HepG2 (cell line): ENCODE results near the gene NT5DC1. TPM values are rescaled to one million over a fixed set of nuclear protein-coding genes. Genes with fewer than 3 reads are reported as not detected.

Source experiments
- ELF3 ChIP-seq: IDR thresholded peaks from 2 replicates; pipeline ENCODE4 v1.6.1; 2016; ENCODE audit warnings: missing genetic modification reagents, missing compliant biosample characterization
- EP300 ChIP-seq, 3 experiments: sonication (generic) in 1 of 3; formaldehyde crosslinking in 1 of 3; IDR thresholded peaks; 2 replicates each; pipeline versions ENCODE4 v1.5.1 to v1.6.1; 2011 to 2020; ENCODE audit warnings: low read depth in 2 of 3, low read length in 2 of 3, borderline replicate concordance in 1 of 3, improper control_type of control experiment in 1 of 3, mild to moderate bottlenecking in 1 of 3, missing genetic modification reagents in 1 of 3, moderate library complexity in 1 of 3
- FOSL2 ChIP-seq: sonication (generic); formaldehyde crosslinking; IDR thresholded peaks from 2 replicates; pipeline ENCODE4 v1.4.0; 2020; ENCODE audit warnings: missing genetic modification reagents
- FOXA3 ChIP-seq: IDR thresholded peaks from 2 replicates; pipeline ENCODE4 v1.6.1; 2016; ENCODE audit warnings: missing genetic modification reagents, missing compliant biosample characterization
- FOXK1 ChIP-seq: sonication (generic); formaldehyde crosslinking; IDR thresholded peaks from 2 replicates; pipeline ENCODE4 v1.4.0; 2020; ENCODE audit warnings: low read depth, missing genetic modification reagents, borderline replicate concordance
- FOXP1 ChIP-seq, 2 experiments: fragments of 450-650 bp in 1 of 2; IDR thresholded peaks; 2 replicates each; pipeline ENCODE4 v1.6.1; 2017 to 2018; ENCODE audit warnings: antibody characterized with exemption in 1 of 2
- HMG20B ChIP-seq: conservative IDR thresholded peaks from 2 replicates; pipeline ENCODE4 v1.6.1; 2016; ENCODE audit warnings: missing genetic modification reagents, missing compliant biosample characterization
- LCORL ChIP-seq, 2 experiments: fragments of 450-650 bp in 1 of 2; sonication (generic) in 1 of 2; formaldehyde crosslinking in 1 of 2; IDR thresholded peaks; 2 replicates each; pipeline versions ENCODE4 v1.5.0 to v1.6.1; 2017 to 2020; ENCODE audit warnings: antibody characterized with exemption in 1 of 2, missing genetic modification reagents in 1 of 2
- PHF20 ChIP-seq: sonication (generic); formaldehyde crosslinking; IDR thresholded peaks from 2 replicates; pipeline ENCODE4 v1.5.0; 2020; ENCODE audit warnings: mild to moderate bottlenecking, missing genetic modification reagents
- RARA ChIP-seq: IDR thresholded peaks from 2 replicates; pipeline ENCODE4 v1.6.1; 2016; ENCODE audit warnings: missing genetic modification reagents, missing compliant biosample characterization
- RBM22 ChIP-seq: fragments of 200-400 bp; formaldehyde crosslinking; optimal IDR thresholded peaks from 2 replicates; pipeline ENCODE3; 2017; ENCODE audit warnings: mild to moderate bottlenecking, low read length, moderate library complexity
- RFX5 ChIP-seq: IDR thresholded peaks from 2 replicates; pipeline ENCODE4 v1.6.1; 2011; ENCODE audit warnings: low read depth, low read length, improper control_type of control experiment
- SAP130 ChIP-seq: IDR thresholded peaks from 2 replicates; pipeline ENCODE4 v1.6.1; 2016; ENCODE audit warnings: low read depth
- SKI ChIP-seq: fragments of 450-650 bp; IDR thresholded peaks from one replicate; pipeline ENCODE4 v1.6.1; 2018; ENCODE audit warnings: mild to moderate bottlenecking; ENCODE audit not compliant: partially characterized antibody
- YEATS4 ChIP-seq: sonication (generic); formaldehyde crosslinking; IDR thresholded peaks from 2 replicates; pipeline ENCODE4 v1.4.0; 2020; ENCODE audit warnings: missing genetic modification reagents, borderline replicate concordance
- ZNF577 ChIP-seq: sonication (generic); formaldehyde crosslinking; IDR thresholded peaks from 2 replicates; pipeline ENCODE4 v1.4.0; 2020; ENCODE audit warnings: mild to moderate bottlenecking, low read depth, missing genetic modification reagents, borderline replicate concordance
- ZNF780A ChIP-seq: sonication (generic); formaldehyde crosslinking; IDR thresholded peaks from 2 replicates; pipeline ENCODE4 v1.8.0; 2022; ENCODE audit warnings: mild to moderate bottlenecking, missing genetic modification reagents, moderate library complexity
- polyA plus RNA-seq, 8 experiments: library from polyadenylated mRNA; depleted of rRNA in 3 of 8; stranded (reverse) in 7 of 8; unstranded in 1 of 8; fragments of >200 nt; fragmentation: Illumina TruSeq in 4 of 8; extraction: Trizol in 4 of 8; gene quantifications; 2 replicates each; pipeline versions ENCODE4 v1.2.1 to v1.2.3, GENCODE V29; 2011 to 2016; ENCODE audit warnings: low read depth in 4 of 8, missing spikeins in 1 of 8, mixed read lengths in 1 of 8; ENCODE audit not compliant: insufficient read depth in 1 of 8
- total RNA-seq, 5 experiments: library from RNA; depleted of rRNA; stranded (reverse); fragments of >200 nt; fragmentation: Illumina TruSeq; extraction: Trizol; gene quantifications; 2 replicates each; pipeline ENCODE4 v1.2.3, GENCODE V29; 2016; ENCODE audit warnings: low read depth in 1 of 5
- TF ChIP-seq, protein P1 (sequence below): sonication (generic); formaldehyde crosslinking; conservative IDR thresholded peaks from 2 replicates; pipeline ENCODE4 v1.4.0; 2020; ENCODE audit warnings: mild to moderate bottlenecking, missing genetic modification reagents, moderate library complexity
- TF ChIP-seq, protein P2 (sequence below): sonication (generic); formaldehyde crosslinking; IDR thresholded peaks from 2 replicates; pipeline ENCODE4 v1.4.0; 2020; ENCODE audit warnings: missing genetic modification reagents, borderline replicate concordance
- TF ChIP-seq, protein P3 (sequence below): IDR thresholded peaks from 2 replicates; pipeline ENCODE4 v1.6.1; 2016; ENCODE audit warnings: control low read depth

Gene NT5DC1
- total and polyA plus RNA-seq, 2 of the 13 experiments (the other 11 are each of a cell fraction or from before 2014, with no cell fraction given), result 27.0 to 56.1 TPM

DNA sequence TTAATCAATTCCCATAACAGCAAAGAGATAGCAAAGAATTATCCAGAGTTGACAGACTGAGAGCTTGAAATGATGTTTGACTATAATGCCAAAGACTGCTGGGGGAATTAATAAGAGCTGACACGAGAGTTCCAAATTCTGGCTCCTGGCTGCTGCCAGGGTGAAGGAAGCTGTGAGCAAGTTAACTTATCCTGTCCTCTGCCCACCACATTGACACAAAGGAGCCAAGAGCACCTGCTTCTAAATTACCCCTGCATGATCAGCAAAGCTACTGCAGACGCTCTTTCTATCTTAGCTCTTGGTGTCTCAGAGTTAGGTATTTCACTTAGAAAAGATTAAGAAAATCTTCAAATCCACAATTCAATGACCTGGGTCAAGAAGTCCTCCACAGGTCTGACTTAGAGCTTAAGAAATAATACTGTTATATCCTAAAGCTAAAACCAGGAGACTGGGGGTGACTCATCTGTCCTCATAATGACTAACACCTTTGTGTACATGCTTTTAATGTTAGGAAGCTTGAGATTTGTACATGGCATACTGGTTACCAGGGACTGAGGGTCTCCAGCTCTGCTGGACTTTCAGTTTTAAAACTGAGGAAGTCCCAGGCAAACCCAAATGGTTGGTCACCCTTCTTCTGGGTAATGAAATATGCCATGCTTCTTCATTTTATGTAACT is 26.8 kb upstream of the NT5DC1 start (continued):
- TF ChIP-seq EP300 (IDR thresholded peaks at IDR 0.05; ENCODE audit: low read depth in 2 of 2, low read length in 2 of 2), result peak in 1 of 2 experiments; percentile 67; a peak in 1 of 4 replicates
- no peak for TF ChIP-seq EP300 (CRISPR knock-in tag; IDR thresholded peaks at IDR 0.05; ENCODE audit: borderline replicate concordance)
- no peak for TF ChIP-seq YEATS4 (CRISPR knock-in tag)
- TF ChIP-seq SAP130, result peak; percentile 45
- TF ChIP-seq, protein P1, sequence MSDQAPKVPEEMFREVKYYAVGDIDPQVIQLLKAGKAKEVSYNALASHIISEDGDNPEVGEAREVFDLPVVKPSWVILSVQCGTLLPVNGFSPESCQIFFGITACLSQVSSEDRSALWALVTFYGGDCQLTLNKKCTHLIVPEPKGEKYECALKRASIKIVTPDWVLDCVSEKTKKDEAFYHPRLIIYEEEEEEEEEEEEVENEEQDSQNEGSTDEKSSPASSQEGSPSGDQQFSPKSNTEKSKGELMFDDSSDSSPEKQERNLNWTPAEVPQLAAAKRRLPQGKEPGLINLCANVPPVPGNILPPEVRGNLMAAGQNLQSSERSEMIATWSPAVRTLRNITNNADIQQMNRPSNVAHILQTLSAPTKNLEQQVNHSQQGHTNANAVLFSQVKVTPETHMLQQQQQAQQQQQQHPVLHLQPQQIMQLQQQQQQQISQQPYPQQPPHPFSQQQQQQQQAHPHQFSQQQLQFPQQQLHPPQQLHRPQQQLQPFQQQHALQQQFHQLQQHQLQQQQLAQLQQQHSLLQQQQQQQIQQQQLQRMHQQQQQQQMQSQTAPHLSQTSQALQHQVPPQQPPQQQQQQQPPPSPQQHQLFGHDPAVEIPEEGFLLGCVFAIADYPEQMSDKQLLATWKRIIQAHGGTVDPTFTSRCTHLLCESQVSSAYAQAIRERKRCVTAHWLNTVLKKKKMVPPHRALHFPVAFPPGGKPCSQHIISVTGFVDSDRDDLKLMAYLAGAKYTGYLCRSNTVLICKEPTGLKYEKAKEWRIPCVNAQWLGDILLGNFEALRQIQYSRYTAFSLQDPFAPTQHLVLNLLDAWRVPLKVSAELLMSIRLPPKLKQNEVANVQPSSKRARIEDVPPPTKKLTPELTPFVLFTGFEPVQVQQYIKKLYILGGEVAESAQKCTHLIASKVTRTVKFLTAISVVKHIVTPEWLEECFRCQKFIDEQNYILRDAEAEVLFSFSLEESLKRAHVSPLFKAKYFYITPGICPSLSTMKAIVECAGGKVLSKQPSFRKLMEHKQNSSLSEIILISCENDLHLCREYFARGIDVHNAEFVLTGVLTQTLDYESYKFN, result no peak
- peak; percentile 29; the same call in 1 of the 2 replicates for TF ChIP-seq ELF3 (CRISPR knock-in tag)
- no peak for TF ChIP-seq PHF20 (CRISPR knock-in tag)
- TF ChIP-seq FOXA3 (CRISPR knock-in tag), result peak; percentile 87
- TF ChIP-seq, protein P2, sequence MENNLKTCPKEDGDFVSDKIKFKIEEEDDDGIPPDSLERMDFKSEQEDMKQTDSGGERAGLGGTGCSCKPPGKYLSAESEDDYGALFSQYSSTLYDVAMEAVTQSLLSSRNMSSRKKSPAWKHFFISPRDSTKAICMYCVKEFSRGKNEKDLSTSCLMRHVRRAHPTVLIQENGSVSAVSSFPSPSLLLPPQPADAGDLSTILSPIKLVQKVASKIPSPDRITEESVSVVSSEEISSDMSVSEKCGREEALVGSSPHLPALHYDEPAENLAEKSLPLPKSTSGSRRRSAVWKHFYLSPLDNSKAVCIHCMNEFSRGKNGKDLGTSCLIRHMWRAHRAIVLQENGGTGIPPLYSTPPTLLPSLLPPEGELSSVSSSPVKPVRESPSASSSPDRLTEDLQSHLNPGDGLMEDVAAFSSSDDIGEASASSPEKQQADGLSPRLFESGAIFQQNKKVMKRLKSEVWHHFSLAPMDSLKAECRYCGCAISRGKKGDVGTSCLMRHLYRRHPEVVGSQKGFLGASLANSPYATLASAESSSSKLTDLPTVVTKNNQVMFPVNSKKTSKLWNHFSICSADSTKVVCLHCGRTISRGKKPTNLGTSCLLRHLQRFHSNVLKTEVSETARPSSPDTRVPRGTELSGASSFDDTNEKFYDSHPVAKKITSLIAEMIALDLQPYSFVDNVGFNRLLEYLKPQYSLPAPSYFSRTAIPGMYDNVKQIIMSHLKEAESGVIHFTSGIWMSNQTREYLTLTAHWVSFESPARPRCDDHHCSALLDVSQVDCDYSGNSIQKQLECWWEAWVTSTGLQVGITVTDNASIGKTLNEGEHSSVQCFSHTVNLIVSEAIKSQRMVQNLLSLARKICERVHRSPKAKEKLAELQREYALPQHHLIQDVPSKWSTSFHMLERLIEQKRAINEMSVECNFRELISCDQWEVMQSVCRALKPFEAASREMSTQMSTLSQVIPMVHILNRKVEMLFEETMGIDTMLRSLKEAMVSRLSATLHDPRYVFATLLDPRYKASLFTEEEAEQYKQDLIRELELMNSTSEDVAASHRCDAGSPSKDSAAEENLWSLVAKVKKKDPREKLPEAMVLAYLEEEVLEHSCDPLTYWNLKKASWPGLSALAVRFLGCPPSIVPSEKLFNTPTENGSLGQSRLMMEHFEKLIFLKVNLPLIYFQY, result no peak
- no peak for TF ChIP-seq ZNF780A (CRISPR knock-in tag)
- TF ChIP-seq, protein P3, sequence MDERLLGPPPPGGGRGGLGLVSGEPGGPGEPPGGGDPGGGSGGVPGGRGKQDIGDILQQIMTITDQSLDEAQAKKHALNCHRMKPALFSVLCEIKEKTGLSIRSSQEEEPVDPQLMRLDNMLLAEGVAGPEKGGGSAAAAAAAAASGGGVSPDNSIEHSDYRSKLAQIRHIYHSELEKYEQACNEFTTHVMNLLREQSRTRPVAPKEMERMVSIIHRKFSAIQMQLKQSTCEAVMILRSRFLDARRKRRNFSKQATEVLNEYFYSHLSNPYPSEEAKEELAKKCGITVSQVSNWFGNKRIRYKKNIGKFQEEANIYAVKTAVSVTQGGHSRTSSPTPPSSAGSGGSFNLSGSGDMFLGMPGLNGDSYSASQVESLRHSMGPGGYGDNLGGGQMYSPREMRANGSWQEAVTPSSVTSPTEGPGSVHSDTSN (CRISPR knock-in tag), result no peak
- peak; percentile 93 for TF ChIP-seq FOSL2 (CRISPR knock-in tag)
- peak; percentile 53; the same call in 1 of the 2 replicates for TF ChIP-seq RARA
- TF ChIP-seq HMG20B (CRISPR knock-in tag), result no peak
- TF ChIP-seq ZNF577 (CRISPR knock-in tag), result no peak
- TF ChIP-seq RFX5, result no peak
- TF ChIP-seq FOXK1, result peak; percentile 69; the same call in 1 of the 2 replicates
- TF ChIP-seq RBM22, result no peak
- no peak for TF ChIP-seq SKI
- TF ChIP-seq LCORL (IDR thresholded peaks at IDR 0.05), result no peak
- TF ChIP-seq LCORL (CRISPR knock-in tag; IDR thresholded peaks at IDR 0.05), result 0 out of 2 replicates have a peak, but pooled peaks have one; percentile 27
- no peak for TF ChIP-seq FOXP1 (IDR thresholded peaks at IDR 0.05)
- 0 out of 2 replicates have a peak, but pooled peaks have one; percentile 52 for TF ChIP-seq FOXP1 (CRISPR knock-in tag; IDR thresholded peaks at IDR 0.05)
